Endothelial cell of umbilical vein (primary cell): ENCODE data around the gene ROCK2. TPM values are rescaled to one million over a fixed set of nuclear protein-coding genes. Genes with fewer than 3 reads are reported as not detected.

Experiments
- BruUV-seq: library from RNA; stranded (reverse); fragments of 400-500 nt; replicated peaks from 2 replicates; lab custom pipeline; 2021; lab: Mats Ljungman, UMichigan
- CTCF ChIA-PET: fragments of 300-600, 350-600 bp; sonication (Branson Sonifier 250); formaldehyde crosslinking; loops from one replicate; lab custom pipeline; 2021; ENCODE audit warnings: antibody characterized with exemption, inconsistent platforms; lab: Charles Lee
- POLR2A ChIA-PET: fragments of 300-600, 350-600 bp; sonication (Branson Sonifier 250); formaldehyde crosslinking; loops from one replicate; lab custom pipeline; 2021; ENCODE audit warnings: antibody characterized with exemption, inconsistent platforms; lab: Charles Lee
- DNase-seq: peaks from one replicate; pipeline ENCODE4 v3.0.0-alpha.2; 2011; ENCODE audit warnings: low read depth, low spot score
- FAIRE-seq: peaks from 2 replicates; lab custom pipeline; 2011; peaks lifted over from hg19 to GRCh38; lab: Jason Lieb, UNC
- H2AFZ ChIP-seq: 2 replicates; pipeline ENCODE4 v1.6.0; 2012; ENCODE audit warnings: low read depth, low read length, control low read depth, inconsistent platforms
- H3K27ac ChIP-seq: 2 replicates; pipeline ENCODE4 v1.5.1; 2011; ENCODE audit warnings: low read depth, mild to moderate bottlenecking, control low read depth, low read length, moderate library complexity; ENCODE audit not compliant: insufficient read depth
- H3K27me3 ChIP-seq, 2 experiments: 2 replicates each; pipeline versions ENCODE4 v1.6.0 to v1.6.1; 2011; ENCODE audit warnings: low read length in 2 of 2, mixed read lengths in 1 of 2; ENCODE audit not compliant: control insufficient read depth in 2 of 2, insufficient read depth in 2 of 2
- H3K36me3 ChIP-seq, 2 experiments: 2 replicates in 1 of 2; 3 replicates in 1 of 2; pipeline ENCODE4 v1.5.1; 2011; ENCODE audit warnings: low read length in 2 of 2, mild to moderate bottlenecking in 1 of 2, moderate library complexity in 1 of 2; ENCODE audit not compliant: control insufficient read depth in 2 of 2, insufficient read depth in 2 of 2; ENCODE audit errors: extremely low read depth in 1 of 2
- H3K4me1 ChIP-seq: 3 replicates; pipeline ENCODE4 v1.5.1; 2011; ENCODE audit warnings: mild to moderate bottlenecking, low read length; ENCODE audit not compliant: control insufficient read depth, insufficient read depth; ENCODE audit errors: extremely low read depth
- H3K4me2 ChIP-seq: 2 replicates; pipeline ENCODE4 v1.6.1; 2011; ENCODE audit warnings: low read length, control low read depth, mixed read lengths; ENCODE audit not compliant: insufficient read depth
- H3K4me3 ChIP-seq, 3 experiments: fragments of 200-600 bp in 1 of 3; sonication (generic), shearing (Covaris generic) in 1 of 3; replicated peaks in 1 of 3; 2 replicates each; pipeline ENCODE4 v1.5.1; 2011 to 2016; ENCODE audit warnings: control low read depth in 3 of 3, low read length in 3 of 3, mild to moderate bottlenecking in 2 of 3, inconsistent platforms in 1 of 3, low read depth in 1 of 3, moderate library complexity in 1 of 3; ENCODE audit not compliant: insufficient read depth in 1 of 3
- H3K79me2 ChIP-seq: 2 replicates; pipeline ENCODE4 v1.6.0; 2012; ENCODE audit warnings: low read length, inconsistent platforms; ENCODE audit not compliant: control insufficient read depth, insufficient read depth
- H3K9ac ChIP-seq: replicated peaks from 2 replicates; pipeline ENCODE3; 2011; ENCODE audit warnings: low read length, control low read depth; ENCODE audit not compliant: insufficient read depth; ENCODE audit errors: extremely low read depth
- H3K9me1 ChIP-seq: replicated peaks from 3 replicates; pipeline ENCODE4 v1.6.0; 2011; ENCODE audit warnings: mild to moderate bottlenecking, low read length; ENCODE audit not compliant: control insufficient read depth, insufficient read depth; ENCODE audit errors: extremely low read depth
- H3K9me3 ChIP-seq: replicated peaks from 2 replicates; pipeline ENCODE4 v1.5.1; 2012; ENCODE audit warnings: low read length, inconsistent platforms; ENCODE audit not compliant: control insufficient read depth, insufficient read depth
- H4K20me1 ChIP-seq: replicated peaks from 2 replicates; pipeline ENCODE3; 2011; ENCODE audit warnings: mild to moderate bottlenecking, low read length; ENCODE audit not compliant: control insufficient read depth, insufficient read depth; ENCODE audit errors: extremely low read depth
- EZH2 ChIP-seq: IDR thresholded peaks from 2 replicates; pipeline ENCODE4 v1.6.1; 2012; ENCODE audit warnings: borderline replicate concordance, low read depth, mild to moderate bottlenecking, moderate library complexity, low read length, inconsistent platforms; ENCODE audit not compliant: severe bottlenecking
- FOS ChIP-seq: IDR thresholded peaks from 2 replicates; pipeline ENCODE4 v1.6.1; 2011; ENCODE audit warnings: mild to moderate bottlenecking, low read length, moderate library complexity, borderline replicate concordance; ENCODE audit not compliant: insufficient read depth
- GATA2 ChIP-seq: IDR thresholded peaks from 2 replicates; pipeline ENCODE4 v1.7.0; 2011; ENCODE audit warnings: low read depth, mild to moderate bottlenecking, moderate library complexity, mixed read lengths, low read length; ENCODE audit not compliant: insufficient read length, insufficient read depth
- JUN ChIP-seq: IDR thresholded peaks from 2 replicates; pipeline ENCODE4 v1.6.1; 2011; ENCODE audit warnings: borderline replicate concordance, low read depth; ENCODE audit not compliant: insufficient read length, insufficient read depth
- MAX ChIP-seq: IDR thresholded peaks from 2 replicates; pipeline ENCODE4 v1.6.1; 2011; ENCODE audit not compliant: insufficient read depth, insufficient read length
- MYC ChIP-seq: IDR thresholded peaks from one replicate; pipeline ENCODE4 v1.6.1; 2011; ENCODE audit warnings: mild to moderate bottlenecking, low read depth, low read length
- POLR2A ChIP-seq: IDR thresholded peaks from 2 replicates; pipeline ENCODE4 v1.6.1; 2012; ENCODE audit warnings: low read depth, mild to moderate bottlenecking, control low read depth, low read length
- POLR2AphosphoS5 ChIP-seq: IDR thresholded peaks from 2 replicates; pipeline ENCODE4 v1.6.1; 2012; ENCODE audit warnings: low read depth, mild to moderate bottlenecking, control low read depth, low read length, moderate library complexity; ENCODE audit not compliant: insufficient read depth
- dilution Hi-C: fragments of 300-500 bp; cut with MboI; formaldehyde crosslinking; loops from one replicate; pipeline ENCODE4 v1.15.0; 2019; ENCODE audit warnings: low sequenced_read_pairs; ENCODE audit not compliant: extremely low pct_ligation_motif_present
- intact Hi-C: fragments of 100-400 bp; cut with micrococcal nuclease; formaldehyde crosslinking; loops from one replicate; pipeline ENCODE4 v1.10.0; 2022
- polyA plus RNA-seq, 4 experiments: library from polyadenylated mRNA; depleted of rRNA in 3 of 4; stranded (reverse) in 3 of 4; unstranded in 1 of 4; fragments of >200 nt; gene quantifications; 2 replicates each; pipeline versions ENCODE4 v1.2.1 to v1.2.3, GENCODE V29; 2011 to 2012; ENCODE audit warnings: missing spikeins in 1 of 4
- total RNA-seq: library from RNA; stranded (reverse); gene quantifications from 2 replicates; pipeline ENCODE4 v1.2.3, GENCODE V29; 2021
- TF ChIP-seq, protein P1 (sequence below), 2 donors: IDR thresholded peaks; 1 replicate in 1 of 2; 2 replicates in 1 of 2; pipeline ENCODE4 v1.5.1; 2011; ENCODE audit warnings: low read length in 2 of 2, mild to moderate bottlenecking in 2 of 2, moderate library complexity in 2 of 2, control low read depth in 1 of 2, inconsistent platforms in 1 of 2, low read depth in 1 of 2; ENCODE audit not compliant: insufficient read depth in 1 of 2; ENCODE audit errors: extremely low read depth in 1 of 2

The ROCK2 gene
- total and polyA plus RNA-seq, 2 donors (not counting 3 experiments of a cell fraction or from before 2014, with no cell fraction given), result 5.2 to 56.5 TPM

- FAIRE-seq, result no peak
Measured at GRCh38 chr2:11141319-11141718, 203.1 kb downstream of the ROCK2 start.

GRCh38 chr2:11140492-11140891 lies 203.9 kb downstream of the ROCK2 start:
- Histone ChIP-seq H3K4me3 (no peak overlapping the region), H3K4me2 (no peak overlapping the region), H3K9ac (no peak overlapping the region), H2AFZ (no peak overlapping the region), H3K27ac (no peak overlapping the region), H3K36me3 (no peaks in the 10 kb centered on the region), H3K9me3 (no peaks in the 10 kb centered on the region), H3K4me1 (no peaks in the 10 kb centered on the region), H4K20me1 (no peaks in the 10 kb centered on the region), H3K27me3 (peaks cover 11% of the 10 kb centered on the region in 2 experiments), H3K9me1 (no peaks in the 10 kb centered on the region), H3K79me2 (no peaks in the 10 kb centered on the region)
- DNase-seq (no peak), FAIRE-seq (no peak)
- dilution Hi-C loops (no loop called here), intact Hi-C loops (no loop called here)
- TF ChIP-seq POLR2A (no peak), MAX (no peak), JUN (no peak), POLR2AphosphoS5 (no peak), FOS (no peak), GATA2 (no peak), MYC (no peak), EZH2 (no peak)
- TF ChIP-seq, protein P1, sequence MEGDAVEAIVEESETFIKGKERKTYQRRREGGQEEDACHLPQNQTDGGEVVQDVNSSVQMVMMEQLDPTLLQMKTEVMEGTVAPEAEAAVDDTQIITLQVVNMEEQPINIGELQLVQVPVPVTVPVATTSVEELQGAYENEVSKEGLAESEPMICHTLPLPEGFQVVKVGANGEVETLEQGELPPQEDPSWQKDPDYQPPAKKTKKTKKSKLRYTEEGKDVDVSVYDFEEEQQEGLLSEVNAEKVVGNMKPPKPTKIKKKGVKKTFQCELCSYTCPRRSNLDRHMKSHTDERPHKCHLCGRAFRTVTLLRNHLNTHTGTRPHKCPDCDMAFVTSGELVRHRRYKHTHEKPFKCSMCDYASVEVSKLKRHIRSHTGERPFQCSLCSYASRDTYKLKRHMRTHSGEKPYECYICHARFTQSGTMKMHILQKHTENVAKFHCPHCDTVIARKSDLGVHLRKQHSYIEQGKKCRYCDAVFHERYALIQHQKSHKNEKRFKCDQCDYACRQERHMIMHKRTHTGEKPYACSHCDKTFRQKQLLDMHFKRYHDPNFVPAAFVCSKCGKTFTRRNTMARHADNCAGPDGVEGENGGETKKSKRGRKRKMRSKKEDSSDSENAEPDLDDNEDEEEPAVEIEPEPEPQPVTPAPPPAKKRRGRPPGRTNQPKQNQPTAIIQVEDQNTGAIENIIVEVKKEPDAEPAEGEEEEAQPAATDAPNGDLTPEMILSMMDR (IDR thresholded peaks at IDR 0.05; ENCODE audit: extremely low read depth in 1 of 2, insufficient read depth in 1 of 2, low read depth in 1 of 2, low read length in 2 of 2), result no peak
- ChIA-PET CTCF (no interaction called here), POLR2A (interaction anchor here (0.7 kb wide), 1 partner anchor 77 kb away, joined by 5 read pairs; no protein-coding TSS in a partner anchor)
- BruUV-seq, result no TSS peak

More at GRCh38 chr2:11141319-11141718, 203.1 kb downstream of the ROCK2 start:
- no TSS peak for BruUV-seq
- dilution Hi-C loops, result no loop called here
- no peaks in the 10 kb centered on the region for H3K9me1 ChIP-seq
- no peaks in the 10 kb centered on the region for H4K20me1 ChIP-seq
- H3K9me3 ChIP-seq, result no peaks in the 10 kb centered on the region
- ChIA-PET CTCF (interaction anchor here (0.8 to 0.9 kb wide), 2 partner anchors 8 to 17 kb away, joined by 3 to 4 read pairs; a partner anchor contains a TSS), POLR2A (no interaction called here)
- no peak for DNase-seq
- H3K4me2 ChIP-seq, result no peak overlapping the region
- peaks cover 7 to 9% of the 10 kb centered on the region in 2 experiments for H3K27me3 ChIP-seq
- no peaks in the 10 kb centered on the region for H3K4me1 ChIP-seq
- no peak overlapping the region for H3K27ac ChIP-seq
- TF ChIP-seq, protein P1 (IDR thresholded peaks at IDR 0.05; ENCODE audit: extremely low read depth in 1 of 2, insufficient read depth in 1 of 2, low read depth in 1 of 2, low read length in 2 of 2), result no peak
- intact Hi-C loops, result no loop called here
- no peak overlapping the region for H3K4me3 ChIP-seq
- no peak overlapping the region for H3K9ac ChIP-seq
- H2AFZ ChIP-seq, result no peak overlapping the region
- no peaks in the 10 kb centered on the region for H3K79me2 ChIP-seq
- H3K36me3 ChIP-seq, result no peaks in the 10 kb centered on the region
